NCI-H1930 (cell line): Measurements from ENCODE around the gene SLC6A13.
"Not testable (repeated sequence)": the region's sequence is repeated elsewhere in the genome, so short reads cannot be mapped to it uniquely, and the experiment has no call there.

ENCODE experiments used
- DNase-seq, 2 experiments: peaks; one replicate each; lab custom pipeline; 2025; lab: John Stamatoyannopoulos, UW

Gene SLC6A13

GRCh38 chr12:197911-198695, 64.5 kb downstream of the SLC6A13 start:
- DNase-seq, result no peak

- DNase-seq, result no peak
Observed at GRCh38 chr12:197347-197746, 65.3 kb downstream of the SLC6A13 start.

- DNase-seq, result no peak
Observed at GRCh38 chr12:196436-196835, 66.2 kb downstream of the SLC6A13 start.

- no peak for DNase-seq
Observed at GRCh38 chr12:195951-196350, 66.7 kb downstream of the SLC6A13 start.

- DNase-seq, result no peak
Observed at GRCh38 chr12:195156-195555, 67.5 kb downstream of the SLC6A13 start.

- DNase-seq, result no peak
Observed at GRCh38 chr12:194276-194675, 68.4 kb downstream of the SLC6A13 start.

GRCh38 chr12:193261-193660, 69.4 kb downstream of the SLC6A13 start:
- DNase-seq, result no peak

- no peak for DNase-seq
Observed at GRCh38 chr12:191541-191940, 71.1 kb downstream of the SLC6A13 start.

GRCh38 chr12:190881-191280, 71.8 kb downstream of the SLC6A13 start:
- no peak for DNase-seq

- DNase-seq, result no peak
Observed at GRCh38 chr12:189622-189962, 73.0 kb downstream of the SLC6A13 start.

- peak; percentile 58 to 67 for DNase-seq
Observed at GRCh38 chr12:188910-189621, 73.6 kb downstream of the SLC6A13 start.

- DNase-seq, result not testable (repeated sequence)
Observed at GRCh38 chr12:187986-188909, 74.4 kb downstream of the SLC6A13 start.

GRCh38 chr12:186006-186625, 76.5 kb downstream of the SLC6A13 start:
- DNase-seq, result no peak

- no peak for DNase-seq
Observed at GRCh38 chr12:185576-185955, 77.1 kb downstream of the SLC6A13 start.

- DNase-seq, result no peak
Observed at GRCh38 chr12:184811-185575, 77.6 kb downstream of the SLC6A13 start.

- no peak for DNase-seq
Observed at GRCh38 chr12:182381-182892, 80.2 kb downstream of the SLC6A13 start.

- no peak for DNase-seq
Observed at GRCh38 chr12:181921-182320, 80.7 kb downstream of the SLC6A13 start.

GRCh38 chr12:180445-180844, 82.2 kb downstream of the SLC6A13 start:
- no peak for DNase-seq

GRCh38 chr12:179885-180284, 82.8 kb downstream of the SLC6A13 start:
- no peak for DNase-seq

GRCh38 chr12:179131-179884, 83.3 kb downstream of the SLC6A13 start:
- no peak for DNase-seq

- DNase-seq, result no peak
Observed at GRCh38 chr12:178829-179109, 83.9 kb downstream of the SLC6A13 start.
